Right lobe of liver (tissue), 6 donors: Measurements from ENCODE around the gene ZBTB7C. TPM values are rescaled to one million over a fixed set of nuclear protein-coding genes. Genes with fewer than 3 reads are reported as not detected.
A peak's percentile ranks its signal among the peaks of the same experiment; 100 is the strongest.

ENCODE experiments used
- ATAC-seq, 4 donors: fragments of 200-7000 bp; cut with Tn5 transposase; one replicate each; pipeline ENCODE4 v1.9.1; 2020; ENCODE audit warnings: mild to moderate bottlenecking in 4 of 4, moderate library complexity in 4 of 4
- DNase-seq, 3 donors: peaks; one replicate each; pipeline ENCODE4 v3.0.0-alpha.2; 2020
- H3K27ac ChIP-seq, 3 donors: fragments of 200-600 bp; one replicate each; pipeline ENCODE4 v1.8.0; 2022
- H3K27me3 ChIP-seq, 2 donors: fragments of 200-600 bp; one replicate each; pipeline ENCODE4 v1.8.0; 2022
- H3K36me3 ChIP-seq, 4 donors: fragments of 200-600 bp; sonication (generic) in 1 of 4; one replicate each; pipeline versions ENCODE4 v1.5.1 to v1.8.0; 2017 to 2022; ENCODE audit warnings: control low read depth in 1 of 4
- H3K4me1 ChIP-seq, 4 donors: fragments of 200-600 bp; sonication (generic) in 1 of 4; one replicate each; pipeline versions ENCODE4 v1.5.1 to v1.8.0; 2017 to 2022; ENCODE audit warnings: control low read depth in 1 of 4
- H3K4me3 ChIP-seq, 3 donors: fragments of 200-600 bp; one replicate each; pipeline ENCODE4 v1.8.0; 2022
- H3K9me3 ChIP-seq, 4 donors: fragments of 200-600 bp; sonication (generic) in 1 of 4; one replicate each; pipeline versions ENCODE4 v1.5.1 to v1.8.0; 2017 to 2022; ENCODE audit warnings: control low read depth in 1 of 4
- POLR2A ChIP-seq: fragments of 450-650 bp; IDR thresholded peaks from one replicate; pipeline ENCODE4 v1.6.1; 2017; ENCODE audit warnings: antibody characterized with exemption, mild to moderate bottlenecking
- WGBS: methylation state at CpG from one replicate; pipeline ENCODE4 v1.1.6; 2018; ENCODE audit warnings: low coverage, low lambda C conversion rate; ENCODE audit not compliant: insufficient coverage; ENCODE audit errors: missing lambda C conversion rate; 5-methylcytosine and 5-hydroxymethylcytosine counted together
- intact Hi-C, 2 donors: fragments of 100-400 bp; cut with DNase I; formaldehyde crosslinking; loops; one replicate each; pipeline versions ENCODE4 v1.11.2 to v1.14.1; 2022
- total RNA-seq, 6 experiments: library from RNA; depleted of rRNA in 2 of 6; stranded (reverse); fragments of >200 nt in 2 of 6; fragmentation: NEBNext Ultra II Directional in 3 of 6; extraction: Animal tissue kit (Norgen Biotek cat#: 25700) in 3 of 6; gene quantifications; one replicate each; pipeline versions ENCODE4 v1.1.0 to v1.2.4, GENCODE V29; 2016 to 2023
- TF ChIP-seq, protein P1 (sequence below), 4 donors: fragments of 200-600 bp in 3 of 4; fragments of 450-650 bp in 1 of 4; IDR thresholded peaks; one replicate each; pipeline versions ENCODE4 v1.5.1 to v1.8.0; 2016 to 2022; ENCODE audit warnings: antibody characterized with exemption in 4 of 4, mild to moderate bottlenecking in 2 of 4
- donor health status: DM: no; HTN: yes; CAD: no.
- donor health status: DM: no; HTN: no; CAD: no.
- donor health status: DM: no; HTN: no; CAD: no.
- donor health status: DM: no; HTN: yes; CAD: no.
- donor health status: DM: no; HTN: yes; CAD: no.

The ZBTB7C gene
- total RNA-seq, 6 experiments from 2014 or later = 1.1 to 1.7 (median 1.3) TPM

DNA sequence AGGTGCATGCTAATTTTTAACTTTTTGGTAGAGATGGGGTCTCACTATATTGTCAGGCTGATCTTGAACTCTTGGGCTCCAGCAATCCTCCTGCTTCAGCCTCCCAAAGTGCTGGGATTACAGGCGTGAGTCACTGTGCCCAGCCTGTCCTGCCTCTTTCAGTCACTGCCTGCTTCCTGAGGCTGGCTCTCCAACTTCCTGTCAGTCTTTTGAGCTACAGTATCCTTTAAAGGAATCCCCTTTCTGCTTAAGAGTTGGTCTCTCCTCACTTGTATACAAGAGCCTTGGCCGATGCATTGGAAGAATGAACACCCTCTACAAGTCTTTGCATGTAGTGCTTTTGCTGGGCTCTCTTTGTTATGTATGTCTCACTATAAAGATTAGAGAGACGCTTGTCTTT is 390.3 kb downstream of the ZBTB7C start:
- Histone ChIP-seq H3K4me3 (no peak overlapping the region), H3K27me3 (no peaks in the 10 kb centered on the region), H3K27ac (no peak overlapping the region), H3K4me1 (peaks cover 0 to 7% (median 3%) of the 10 kb centered on the region in 4 donors), H3K9me3 (no peaks in the 10 kb centered on the region), H3K36me3 (no peaks in the 10 kb centered on the region)
- WGBS = 59% methylated on average over 3 of the region's 3 CpGs
- intact Hi-C loops = no loop called here
- DNase-seq (no peak), ATAC-seq (no peak)
- no peak for TF ChIP-seq POLR2A
- TF ChIP-seq, protein P1, sequence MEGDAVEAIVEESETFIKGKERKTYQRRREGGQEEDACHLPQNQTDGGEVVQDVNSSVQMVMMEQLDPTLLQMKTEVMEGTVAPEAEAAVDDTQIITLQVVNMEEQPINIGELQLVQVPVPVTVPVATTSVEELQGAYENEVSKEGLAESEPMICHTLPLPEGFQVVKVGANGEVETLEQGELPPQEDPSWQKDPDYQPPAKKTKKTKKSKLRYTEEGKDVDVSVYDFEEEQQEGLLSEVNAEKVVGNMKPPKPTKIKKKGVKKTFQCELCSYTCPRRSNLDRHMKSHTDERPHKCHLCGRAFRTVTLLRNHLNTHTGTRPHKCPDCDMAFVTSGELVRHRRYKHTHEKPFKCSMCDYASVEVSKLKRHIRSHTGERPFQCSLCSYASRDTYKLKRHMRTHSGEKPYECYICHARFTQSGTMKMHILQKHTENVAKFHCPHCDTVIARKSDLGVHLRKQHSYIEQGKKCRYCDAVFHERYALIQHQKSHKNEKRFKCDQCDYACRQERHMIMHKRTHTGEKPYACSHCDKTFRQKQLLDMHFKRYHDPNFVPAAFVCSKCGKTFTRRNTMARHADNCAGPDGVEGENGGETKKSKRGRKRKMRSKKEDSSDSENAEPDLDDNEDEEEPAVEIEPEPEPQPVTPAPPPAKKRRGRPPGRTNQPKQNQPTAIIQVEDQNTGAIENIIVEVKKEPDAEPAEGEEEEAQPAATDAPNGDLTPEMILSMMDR (IDR thresholded peaks at IDR 0.05) = no peak

GRCh38 chr18:48017635-48018034 is 391.5 kb downstream of the ZBTB7C start:
- no peaks in the 10 kb centered on the region for H3K27me3 ChIP-seq
- 70% methylated on average over 2 of the region's 2 CpGs for WGBS
- ATAC-seq = peak; percentile 60 to 94 (median 84)
- no peak overlapping the region for H3K27ac ChIP-seq
- peak in 1 of 3 donors; percentile 46 for DNase-seq
- H3K9me3 ChIP-seq = no peaks in the 10 kb centered on the region
- no peaks in the 10 kb centered on the region for H3K36me3 ChIP-seq
- no peak for TF ChIP-seq POLR2A
- TF ChIP-seq, protein P1 (IDR thresholded peaks at IDR 0.05) = no peak
- peaks cover 0 to 7% (median 3%) of the 10 kb centered on the region in 4 donors for H3K4me1 ChIP-seq
- H3K4me3 ChIP-seq = no peak overlapping the region
- intact Hi-C loops = no loop called here

GRCh38 chr18:48013162-48013561 is 396.0 kb downstream of the ZBTB7C start:
- TF ChIP-seq POLR2A = no peak
- TF ChIP-seq, protein P1 (IDR thresholded peaks at IDR 0.05) = no peak
- ATAC-seq (no peak), DNase-seq (no peak)
- intact Hi-C loops = no loop called here
- H3K27ac ChIP-seq = no peak overlapping the region
- no peak overlapping the region for H3K4me3 ChIP-seq
- WGBS = 41% methylated on average over 4 of the region's 4 CpGs
- no peaks in the 10 kb centered on the region for H3K36me3 ChIP-seq
- no peaks in the 10 kb centered on the region for H3K27me3 ChIP-seq
- H3K4me1 ChIP-seq = peaks cover 0 to 11% (median 3%) of the 10 kb centered on the region in 4 donors
- H3K9me3 ChIP-seq = no peaks in the 10 kb centered on the region

DNA sequence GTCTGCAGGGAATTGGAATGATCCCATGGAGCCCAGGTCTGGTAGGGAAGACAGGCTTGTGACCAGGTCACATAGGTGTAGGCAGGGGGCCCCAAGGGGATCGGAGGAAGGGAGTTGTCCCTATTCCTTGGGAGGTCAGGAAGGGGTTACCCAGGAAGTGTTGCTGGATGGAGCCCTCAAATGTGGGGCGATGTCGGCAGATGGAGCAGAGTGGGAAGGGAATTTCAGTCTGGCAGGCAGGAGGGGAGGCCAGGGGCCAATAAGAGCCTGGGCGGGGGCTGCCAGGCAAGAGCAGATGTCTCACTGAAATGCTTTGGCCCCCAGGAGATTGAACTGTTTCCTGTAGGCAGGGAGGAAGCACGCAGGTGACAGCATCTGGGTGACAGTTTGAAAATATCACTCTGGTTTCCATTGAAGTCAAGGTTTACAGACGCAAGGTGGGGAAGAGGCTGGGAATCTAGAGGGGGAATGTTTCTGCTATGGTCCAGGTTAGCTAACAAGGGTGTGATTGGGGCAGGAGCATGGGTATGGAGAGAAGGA is 397.2 kb downstream of the ZBTB7C start:
- ATAC-seq (no peak), DNase-seq (no peak)
- Histone ChIP-seq H3K36me3 (no peaks in the 10 kb centered on the region), H3K4me3 (no peak overlapping the region), H3K9me3 (no peaks in the 10 kb centered on the region), H3K27ac (no peak overlapping the region), H3K27me3 (no peaks in the 10 kb centered on the region), H3K4me1 (peaks cover 0 to 5% (median 2%) of the 10 kb centered on the region in 4 donors)
- intact Hi-C loops = no loop called here
- 80% methylated on average over 2 of the region's 6 CpGs for WGBS
- TF ChIP-seq POLR2A = no peak
- TF ChIP-seq, protein P1 (IDR thresholded peaks at IDR 0.05) = no peak
